Spinal cord (tissue), 10 donors: ENCODE measurements around the gene SLC35E3. TPM values are rescaled to one million over a fixed set of nuclear protein-coding genes. Genes with fewer than 3 reads are reported as not detected.
"Not testable (repeated sequence)": the region's sequence is repeated elsewhere in the genome, so short reads cannot be mapped to it uniquely, and the experiment has no call there.

Source experiments
- DNase-seq, 6 donors: peaks; one replicate each; pipeline versions ENCODE4 v3.0.0 to v3.0.0-alpha.2; 2013 to 2015; ENCODE audit warnings: low spot score in 6 of 6, low read depth in 4 of 6
- H3K27ac ChIP-seq: one replicate; pipeline ENCODE4 v1.5.1; 2013; ENCODE audit warnings: low read depth, low read length, control low read depth
- H3K27me3 ChIP-seq: one replicate; pipeline ENCODE4 v1.6.1; 2013; ENCODE audit warnings: low read length; ENCODE audit not compliant: control insufficient read depth, insufficient read depth
- H3K36me3 ChIP-seq: one replicate; pipeline ENCODE4 v1.6.1; 2013; ENCODE audit warnings: low read length; ENCODE audit not compliant: control insufficient read depth, insufficient read depth
- H3K4me1 ChIP-seq: one replicate; pipeline ENCODE4 v1.6.1; 2013; ENCODE audit warnings: low read length; ENCODE audit not compliant: control insufficient read depth, insufficient read depth
- H3K4me3 ChIP-seq: one replicate; pipeline ENCODE4 v1.5.1; 2013; ENCODE audit warnings: low read depth, low read length, control low read depth
- H3K9me3 ChIP-seq: one replicate; pipeline ENCODE4 v1.6.1; 2013; ENCODE audit warnings: low read length; ENCODE audit not compliant: control insufficient read depth, insufficient read depth
- whole genome bisulfite sequencing: methylation state at CpG from one replicate; pipeline ENCODE4 v1.1.5; 2013; ENCODE audit warnings: missing lambda C conversion rate; ENCODE audit not compliant: insufficient coverage; 5-methylcytosine and 5-hydroxymethylcytosine counted together
- polyA plus RNA-seq, 2 donors: library from polyadenylated mRNA; unstranded; fragments of 120-200 nt; gene quantifications; one replicate each; pipeline ENCODE4 v1.2.1, GENCODE V29; 2013; ENCODE audit not compliant: insufficient read length in 2 of 2
- total RNA-seq, 2 donors: library from RNA; depleted of rRNA in 1 of 2; stranded (reverse); fragments of 120-200 nt in 1 of 2; fragments of >200 nt in 1 of 2; gene quantifications; one replicate each; pipeline versions ENCODE4 v1.2.3 to v1.2.4, GENCODE V29; 2013 to 2014
- donor health status: healthy.

Gene SLC35E3
- total and polyA plus RNA-seq, 4 donors, result 7.3 to 26.7 (median 16.8) TPM

- Histone ChIP-seq H3K4me3 (no peak overlapping the region), H3K9me3 (no peaks in the 10 kb centered on the region), H3K36me3 (peaks cover 32% of the 10 kb centered on the region), H3K27me3 (no peaks in the 10 kb centered on the region), H3K4me1 (no peaks in the 10 kb centered on the region), H3K27ac (no peak overlapping the region)
- no peak for DNase-seq
- WGBS, result 100% methylated on average over 4 of the region's 8 CpGs
These were observed 70.2 kb downstream of the SLC35E3 start for GRCh38 chr12:68815928-68816800.

- H3K4me3 ChIP-seq, H3K4me1 ChIP-seq, H3K9me3 ChIP-seq, H3K27me3 ChIP-seq, H3K27ac ChIP-seq, DNase-seq: not testable (repeated sequence)
- peaks cover 46% of the 10 kb centered on the region for H3K36me3 ChIP-seq
- WGBS, result 100% methylated on average over 7 of the region's 13 CpGs
These were observed 73.5 kb downstream of the SLC35E3 start for GRCh38 chr12:68819481-68819880.

GRCh38 chr12:68821357-68822188, 75.6 kb downstream of the SLC35E3 start:
- Histone ChIP-seq H3K4me1 (no peaks in the 10 kb centered on the region), H3K27me3 (no peaks in the 10 kb centered on the region), H3K36me3 (peaks cover 54% of the 10 kb centered on the region), H3K4me3 (no peak overlapping the region), H3K27ac (no peak overlapping the region), H3K9me3 (no peaks in the 10 kb centered on the region)
- WGBS, result 90% methylated on average over 2 of the region's 6 CpGs
- no peak for DNase-seq

- Histone ChIP-seq H3K4me3 (no peak overlapping the region), H3K9me3 (no peaks in the 10 kb centered on the region), H3K27ac (no peak overlapping the region), H3K36me3 (peaks cover 49% of the 10 kb centered on the region), H3K27me3 (no peaks in the 10 kb centered on the region), H3K4me1 (no peaks in the 10 kb centered on the region)
- WGBS, result 100% methylated on average over 2 of the region's 3 CpGs
- no peak for DNase-seq
These were observed 77.7 kb downstream of the SLC35E3 start for GRCh38 chr12:68823696-68824095.

- H3K27ac ChIP-seq, result no peak overlapping the region
- H3K36me3 ChIP-seq, result peaks cover 47% of the 10 kb centered on the region
- no peaks in the 10 kb centered on the region for H3K27me3 ChIP-seq
- no CpG with 5 or more reads among the region's 5 CpGs for WGBS
- no peaks in the 10 kb centered on the region for H3K9me3 ChIP-seq
- no peak overlapping the region for H3K4me3 ChIP-seq
- no peaks in the 10 kb centered on the region for H3K4me1 ChIP-seq
- no peak for DNase-seq
These were observed 78.2 kb downstream of the SLC35E3 start for GRCh38 chr12:68824131-68824530.

- Histone ChIP-seq H3K27me3 (no peaks in the 10 kb centered on the region), H3K4me1 (no peaks in the 10 kb centered on the region), H3K4me3 (no peak overlapping the region), H3K9me3 (no peaks in the 10 kb centered on the region), H3K27ac (no peak overlapping the region), H3K36me3 (peaks cover 43% of the 10 kb centered on the region)
- WGBS, result 100% methylated on average over 2 of the region's 16 CpGs
- DNase-seq, result no peak
These were observed 78.7 kb downstream of the SLC35E3 start for GRCh38 chr12:68824597-68825250.

GRCh38 chr12:68825569-68826217, 79.7 kb downstream of the SLC35E3 start:
- WGBS, result 97% methylated on average over 10 of the region's 11 CpGs
- Histone ChIP-seq H3K4me1 (no peaks in the 10 kb centered on the region), H3K9me3 (no peaks in the 10 kb centered on the region), H3K27ac (no peak overlapping the region), H3K4me3 (no peak overlapping the region), H3K27me3 (no peaks in the 10 kb centered on the region), H3K36me3 (peaks cover 43% of the 10 kb centered on the region)
- DNase-seq, result no peak

GRCh38 chr12:68827895-68828671, 82.1 kb downstream of the SLC35E3 start:
- 100% methylated on average over 2 of the region's 5 CpGs for WGBS
- Histone ChIP-seq H3K4me1 (no peaks in the 10 kb centered on the region), H3K27ac (no peak overlapping the region), H3K4me3 (no peak overlapping the region), H3K9me3 (no peaks in the 10 kb centered on the region), H3K36me3 (peaks cover 43% of the 10 kb centered on the region), H3K27me3 (no peaks in the 10 kb centered on the region)
- no peak for DNase-seq
